Activated CD4-positive, alpha-beta T cell treated with anti-CD3 and anti-CD28 coated beads, Interleukin-2, Interleukin-6, amounts not matched to agents 100 ng/mL and 50 ng/mL, durations not matched to agents 16 hours and 8 hours (primary cell): ENCODE measurements around the gene CNTN6.

ENCODE experiments used
- DNase-seq: peaks from one replicate; pipeline ENCODE4 v3.0.0-alpha.2; 2020

Gene CNTN6

GRCh38 chr3:1442271-1442670, 349.4 kb downstream of the CNTN6 start:
- no peak for DNase-seq

GRCh38 chr3:1444195-1444594, 351.4 kb downstream of the CNTN6 start:
- no peak for DNase-seq

GRCh38 chr3:1446531-1446930, 353.7 kb downstream of the CNTN6 start:
- no peak for DNase-seq

- DNase-seq = no peak
Observed at GRCh38 chr3:1447452-1447851, 354.6 kb downstream of the CNTN6 start.

- no peak for DNase-seq
Observed at GRCh38 chr3:1448443-1448842, 355.6 kb downstream of the CNTN6 start.
